Measurements from ENCODE around the gene NEDD4L.

Gene NEDD4L

DNA sequence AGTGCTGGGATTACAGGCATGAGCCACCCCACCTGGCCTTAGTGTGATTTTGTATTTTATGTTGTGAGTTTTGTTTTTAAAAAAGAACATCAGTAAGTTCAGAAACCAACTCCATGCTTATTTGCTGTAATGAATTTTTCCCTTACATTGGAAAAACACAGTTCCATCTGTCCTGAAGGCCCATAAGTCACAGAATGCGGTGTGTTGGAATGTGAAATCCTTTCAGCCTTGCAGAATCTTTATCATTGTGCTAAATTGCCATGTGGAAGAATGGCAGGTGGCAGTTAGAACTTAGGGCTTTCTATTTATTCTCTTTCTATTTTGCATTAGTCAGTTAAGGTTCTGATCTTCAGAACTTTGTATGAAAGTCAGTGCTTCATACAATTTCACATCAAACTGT is 52.6 kb downstream of the NEDD4L start:
- TF ChIP-seq ZC3H10 (CRISPR knock-in tag; IDR thresholded peaks at IDR 0.05) (no peak), PPARA (CRISPR knock-in tag; IDR thresholded peaks at IDR 0.05; ENCODE audit: borderline replicate concordance) (no peak), GLIS3 (CRISPR knock-in tag; IDR thresholded peaks at IDR 0.05) (no peak), ZNF8 (CRISPR knock-in tag; IDR thresholded peaks at IDR 0.05) (no peak), ISL1 (CRISPR knock-in tag; IDR thresholded peaks at IDR 0.05) (no peak), ZNF565 (CRISPR knock-in tag; conservative IDR thresholded peaks at IDR 0.05; ENCODE audit: low read depth) (no peak), RARB (CRISPR knock-in tag; IDR thresholded peaks at IDR 0.05) (no peak), OSR1 (CRISPR knock-in tag; IDR thresholded peaks at IDR 0.05) (no peak), ESRRG (CRISPR knock-in tag; IDR thresholded peaks at IDR 0.05) (no peak), ZNF70 (CRISPR knock-in tag; IDR thresholded peaks at IDR 0.05) (no peak), SNAI2 (CRISPR knock-in tag; IDR thresholded peaks at IDR 0.05) (no peak), ARNTL (CRISPR knock-in tag; IDR thresholded peaks at IDR 0.05; ENCODE audit: borderline replicate concordance, low read depth) (no peak), TCF4 (CRISPR knock-in tag; IDR thresholded peaks at IDR 0.05; ENCODE audit: borderline replicate concordance) (no peak), ZFP30 (CRISPR knock-in tag; IDR thresholded peaks at IDR 0.05) (no peak), BACH2 (CRISPR knock-in tag; IDR thresholded peaks at IDR 0.05; ENCODE audit: borderline replicate concordance) (no peak), TOX (CRISPR knock-in tag; IDR thresholded peaks at IDR 0.05; ENCODE audit: borderline replicate concordance) (no peak)
- TF ChIP-seq, protein P1, sequence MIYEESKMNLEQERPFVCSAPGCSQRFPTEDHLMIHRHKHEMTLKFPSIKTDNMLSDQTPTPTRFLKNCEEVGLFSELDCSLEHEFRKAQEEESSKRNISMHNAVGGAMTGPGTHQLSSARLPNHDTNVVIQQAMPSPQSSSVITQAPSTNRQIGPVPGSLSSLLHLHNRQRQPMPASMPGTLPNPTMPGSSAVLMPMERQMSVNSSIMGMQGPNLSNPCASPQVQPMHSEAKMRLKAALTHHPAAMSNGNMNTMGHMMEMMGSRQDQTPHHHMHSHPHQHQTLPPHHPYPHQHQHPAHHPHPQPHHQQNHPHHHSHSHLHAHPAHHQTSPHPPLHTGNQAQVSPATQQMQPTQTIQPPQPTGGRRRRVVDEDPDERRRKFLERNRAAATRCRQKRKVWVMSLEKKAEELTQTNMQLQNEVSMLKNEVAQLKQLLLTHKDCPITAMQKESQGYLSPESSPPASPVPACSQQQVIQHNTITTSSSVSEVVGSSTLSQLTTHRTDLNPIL (CRISPR knock-in tag; IDR thresholded peaks at IDR 0.05; ENCODE audit: low read depth) = no peak
- TF ChIP-seq, protein P2, sequence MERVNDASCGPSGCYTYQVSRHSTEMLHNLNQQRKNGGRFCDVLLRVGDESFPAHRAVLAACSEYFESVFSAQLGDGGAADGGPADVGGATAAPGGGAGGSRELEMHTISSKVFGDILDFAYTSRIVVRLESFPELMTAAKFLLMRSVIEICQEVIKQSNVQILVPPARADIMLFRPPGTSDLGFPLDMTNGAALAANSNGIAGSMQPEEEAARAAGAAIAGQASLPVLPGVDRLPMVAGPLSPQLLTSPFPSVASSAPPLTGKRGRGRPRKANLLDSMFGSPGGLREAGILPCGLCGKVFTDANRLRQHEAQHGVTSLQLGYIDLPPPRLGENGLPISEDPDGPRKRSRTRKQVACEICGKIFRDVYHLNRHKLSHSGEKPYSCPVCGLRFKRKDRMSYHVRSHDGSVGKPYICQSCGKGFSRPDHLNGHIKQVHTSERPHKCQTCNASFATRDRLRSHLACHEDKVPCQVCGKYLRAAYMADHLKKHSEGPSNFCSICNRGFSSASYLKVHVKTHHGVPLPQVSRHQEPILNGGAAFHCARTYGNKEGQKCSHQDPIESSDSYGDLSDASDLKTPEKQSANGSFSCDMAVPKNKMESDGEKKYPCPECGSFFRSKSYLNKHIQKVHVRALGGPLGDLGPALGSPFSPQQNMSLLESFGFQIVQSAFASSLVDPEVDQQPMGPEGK (CRISPR knock-in tag; IDR thresholded peaks at IDR 0.05; ENCODE audit: borderline replicate concordance) = no peak
- TF ChIP-seq, protein P3, sequence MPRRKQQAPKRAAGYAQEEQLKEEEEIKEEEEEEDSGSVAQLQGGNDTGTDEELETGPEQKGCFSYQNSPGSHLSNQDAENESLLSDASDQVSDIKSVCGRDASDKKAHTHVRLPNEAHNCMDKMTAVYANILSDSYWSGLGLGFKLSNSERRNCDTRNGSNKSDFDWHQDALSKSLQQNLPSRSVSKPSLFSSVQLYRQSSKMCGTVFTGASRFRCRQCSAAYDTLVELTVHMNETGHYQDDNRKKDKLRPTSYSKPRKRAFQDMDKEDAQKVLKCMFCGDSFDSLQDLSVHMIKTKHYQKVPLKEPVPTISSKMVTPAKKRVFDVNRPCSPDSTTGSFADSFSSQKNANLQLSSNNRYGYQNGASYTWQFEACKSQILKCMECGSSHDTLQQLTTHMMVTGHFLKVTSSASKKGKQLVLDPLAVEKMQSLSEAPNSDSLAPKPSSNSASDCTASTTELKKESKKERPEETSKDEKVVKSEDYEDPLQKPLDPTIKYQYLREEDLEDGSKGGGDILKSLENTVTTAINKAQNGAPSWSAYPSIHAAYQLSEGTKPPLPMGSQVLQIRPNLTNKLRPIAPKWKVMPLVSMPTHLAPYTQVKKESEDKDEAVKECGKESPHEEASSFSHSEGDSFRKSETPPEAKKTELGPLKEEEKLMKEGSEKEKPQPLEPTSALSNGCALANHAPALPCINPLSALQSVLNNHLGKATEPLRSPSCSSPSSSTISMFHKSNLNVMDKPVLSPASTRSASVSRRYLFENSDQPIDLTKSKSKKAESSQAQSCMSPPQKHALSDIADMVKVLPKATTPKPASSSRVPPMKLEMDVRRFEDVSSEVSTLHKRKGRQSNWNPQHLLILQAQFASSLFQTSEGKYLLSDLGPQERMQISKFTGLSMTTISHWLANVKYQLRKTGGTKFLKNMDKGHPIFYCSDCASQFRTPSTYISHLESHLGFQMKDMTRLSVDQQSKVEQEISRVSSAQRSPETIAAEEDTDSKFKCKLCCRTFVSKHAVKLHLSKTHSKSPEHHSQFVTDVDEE (CRISPR knock-in tag; IDR thresholded peaks at IDR 0.05) = no peak
- ATAC-seq = no peak

DNA sequence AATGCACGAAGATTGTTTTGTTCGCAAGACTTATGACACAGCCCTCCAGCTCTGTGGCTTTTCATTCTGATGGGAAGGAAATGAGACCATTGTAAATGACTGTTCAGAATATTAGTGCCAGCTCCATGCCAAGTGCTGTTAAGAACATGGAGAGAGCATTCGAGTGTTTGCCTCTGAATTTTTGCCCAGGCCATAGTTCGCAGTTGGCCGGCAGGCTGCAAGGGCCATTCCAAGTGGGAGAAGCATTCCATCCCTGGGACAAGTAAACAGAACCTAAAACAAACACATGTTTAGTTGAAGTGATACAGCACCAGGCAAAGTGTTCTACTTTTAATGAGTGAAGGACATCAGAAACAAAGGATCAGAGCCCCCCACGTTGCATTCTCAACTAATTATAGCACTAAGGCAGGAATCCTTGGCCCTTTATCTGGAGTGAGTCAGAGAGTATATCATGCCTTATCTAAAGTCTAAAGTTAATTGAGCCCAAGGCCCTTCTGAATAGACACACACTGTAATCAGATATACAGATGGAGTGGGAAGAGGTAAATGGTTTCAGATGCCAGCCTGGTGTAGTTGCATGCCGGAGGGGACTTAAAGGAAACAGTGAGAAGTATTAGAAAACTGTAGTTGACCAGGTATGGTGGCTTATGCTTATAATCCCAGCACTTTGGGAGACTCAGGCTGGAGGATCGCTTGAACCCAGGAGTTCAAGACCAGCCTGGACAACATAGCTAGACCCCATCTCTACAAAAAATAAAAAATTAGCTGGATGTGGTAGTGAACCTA is 53.3 kb downstream of the NEDD4L start:
- peak; percentile 90 for ATAC-seq
- TF ChIP-seq ZC3H10 (CRISPR knock-in tag; IDR thresholded peaks at IDR 0.05) (no peak), TOX (CRISPR knock-in tag; IDR thresholded peaks at IDR 0.05; ENCODE audit: borderline replicate concordance) (no peak), PPARA (CRISPR knock-in tag; IDR thresholded peaks at IDR 0.05; ENCODE audit: borderline replicate concordance) (no peak), TCF4 (CRISPR knock-in tag; IDR thresholded peaks at IDR 0.05; ENCODE audit: borderline replicate concordance) (peak; percentile 95), RARB (CRISPR knock-in tag; IDR thresholded peaks at IDR 0.05) (no peak), SNAI2 (CRISPR knock-in tag; IDR thresholded peaks at IDR 0.05) (0 out of 2 replicates have a peak, but pooled peaks have one; percentile 37), ZNF8 (CRISPR knock-in tag; IDR thresholded peaks at IDR 0.05) (peak; percentile 54), ESRRG (CRISPR knock-in tag; IDR thresholded peaks at IDR 0.05) (0 out of 2 replicates have a peak, but pooled peaks have one; percentile 47), OSR1 (CRISPR knock-in tag; IDR thresholded peaks at IDR 0.05) (no peak), ZNF565 (CRISPR knock-in tag; conservative IDR thresholded peaks at IDR 0.05; ENCODE audit: low read depth) (no peak), ZFP30 (CRISPR knock-in tag; IDR thresholded peaks at IDR 0.05) (no peak), ZFP3 (CRISPR knock-in tag; IDR thresholded peaks at IDR 0.05) (peak; percentile 46; the same call in 1 of the 2 replicates), ISL1 (CRISPR knock-in tag; IDR thresholded peaks at IDR 0.05) (peak; percentile 87), GLIS3 (CRISPR knock-in tag; IDR thresholded peaks at IDR 0.05) (peak; percentile 56; the same call in 1 of the 2 replicates)
- TF ChIP-seq, protein P4, sequence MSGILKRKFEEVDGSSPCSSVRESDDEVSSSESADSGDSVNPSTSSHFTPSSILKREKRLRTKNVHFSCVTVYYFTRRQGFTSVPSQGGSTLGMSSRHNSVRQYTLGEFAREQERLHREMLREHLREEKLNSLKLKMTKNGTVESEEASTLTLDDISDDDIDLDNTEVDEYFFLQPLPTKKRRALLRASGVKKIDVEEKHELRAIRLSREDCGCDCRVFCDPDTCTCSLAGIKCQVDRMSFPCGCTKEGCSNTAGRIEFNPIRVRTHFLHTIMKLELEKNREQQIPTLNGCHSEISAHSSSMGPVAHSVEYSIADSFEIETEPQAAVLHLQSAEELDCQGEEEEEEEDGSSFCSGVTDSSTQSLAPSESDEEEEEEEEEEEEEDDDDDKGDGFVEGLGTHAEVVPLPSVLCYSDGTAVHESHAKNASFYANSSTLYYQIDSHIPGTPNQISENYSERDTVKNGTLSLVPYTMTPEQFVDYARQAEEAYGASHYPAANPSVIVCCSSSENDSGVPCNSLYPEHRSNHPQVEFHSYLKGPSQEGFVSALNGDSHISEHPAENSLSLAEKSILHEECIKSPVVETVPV (CRISPR knock-in tag; IDR thresholded peaks at IDR 0.05) = no peak
- TF ChIP-seq, protein P1 (CRISPR knock-in tag; IDR thresholded peaks at IDR 0.05; ENCODE audit: low read depth) = peak; percentile 76; the same call in 1 of the 2 replicates
- TF ChIP-seq, protein P5, sequence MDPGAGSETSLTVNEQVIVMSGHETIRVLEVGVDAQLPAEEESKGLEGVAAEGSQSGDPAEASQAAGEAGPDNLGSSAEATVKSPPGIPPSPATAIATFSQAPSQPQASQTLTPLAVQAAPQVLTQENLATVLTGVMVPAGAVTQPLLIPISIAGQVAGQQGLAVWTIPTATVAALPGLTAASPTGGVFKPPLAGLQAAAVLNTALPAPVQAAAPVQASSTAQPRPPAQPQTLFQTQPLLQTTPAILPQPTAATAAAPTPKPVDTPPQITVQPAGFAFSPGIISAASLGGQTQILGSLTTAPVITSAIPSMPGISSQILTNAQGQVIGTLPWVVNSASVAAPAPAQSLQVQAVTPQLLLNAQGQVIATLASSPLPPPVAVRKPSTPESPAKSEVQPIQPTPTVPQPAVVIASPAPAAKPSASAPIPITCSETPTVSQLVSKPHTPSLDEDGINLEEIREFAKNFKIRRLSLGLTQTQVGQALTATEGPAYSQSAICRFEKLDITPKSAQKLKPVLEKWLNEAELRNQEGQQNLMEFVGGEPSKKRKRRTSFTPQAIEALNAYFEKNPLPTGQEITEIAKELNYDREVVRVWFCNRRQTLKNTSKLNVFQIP (CRISPR knock-in tag; IDR thresholded peaks at IDR 0.05; ENCODE audit: borderline replicate concordance, low read depth) = no peak
- TF ChIP-seq, protein P2 (CRISPR knock-in tag; IDR thresholded peaks at IDR 0.05; ENCODE audit: borderline replicate concordance) = peak; percentile 31; the same call in 1 of the 2 replicates
